ENCODE results near the gene PRKCE. TPM values are rescaled to one million over a fixed set of nuclear protein-coding genes. Genes with fewer than 3 reads are reported as not detected.

Gene PRKCE
- polyA plus RNA-seq, 1 of the 3 experiments (the other 2 are of a cell fraction): 16.3 TPM

- H3K79me2 ChIP-seq (ENCODE audit: insufficient read depth): peaks cover 9% of the 10 kb centered on the region; the same call in 1 of the 2 replicates
- H4K20me1 ChIP-seq (ENCODE audit: insufficient read depth): peaks cover 19% of the 10 kb centered on the region
- WGBS (ENCODE audit: low lambda C conversion rate): 96% methylated on average over 1 of the region's 1 CpG
- no peak overlapping the region for H3K4me3 ChIP-seq (ENCODE audit: low read depth in 2 of 2, low read length in 1 of 2)
- no peak for TF ChIP-seq POLR2AphosphoS5 (IDR thresholded peaks at IDR 0.05; ENCODE audit: low read depth, low read length)
- TF ChIP-seq ELF1 (IDR thresholded peaks at IDR 0.05): no peak
- TF ChIP-seq RXRA (IDR thresholded peaks at IDR 0.05; ENCODE audit: borderline replicate concordance, low read depth): no peak
- TF ChIP-seq USF1 (IDR thresholded peaks at IDR 0.05; ENCODE audit: borderline replicate concordance, low read depth): no peak
- TF ChIP-seq, protein P1, sequence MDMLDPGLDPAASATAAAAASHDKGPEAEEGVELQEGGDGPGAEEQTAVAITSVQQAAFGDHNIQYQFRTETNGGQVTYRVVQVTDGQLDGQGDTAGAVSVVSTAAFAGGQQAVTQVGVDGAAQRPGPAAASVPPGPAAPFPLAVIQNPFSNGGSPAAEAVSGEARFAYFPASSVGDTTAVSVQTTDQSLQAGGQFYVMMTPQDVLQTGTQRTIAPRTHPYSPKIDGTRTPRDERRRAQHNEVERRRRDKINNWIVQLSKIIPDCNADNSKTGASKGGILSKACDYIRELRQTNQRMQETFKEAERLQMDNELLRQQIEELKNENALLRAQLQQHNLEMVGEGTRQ (IDR thresholded peaks at IDR 0.05; ENCODE audit: borderline replicate concordance, low read depth, low read length): no peak
- no peak for TF ChIP-seq FOSL2 (IDR thresholded peaks at IDR 0.05; ENCODE audit: borderline replicate concordance, low read depth)
- no peak for TF ChIP-seq TAF1 (IDR thresholded peaks at IDR 0.05; ENCODE audit: borderline replicate concordance, low read depth, low read length)
- TF ChIP-seq, protein P2, sequence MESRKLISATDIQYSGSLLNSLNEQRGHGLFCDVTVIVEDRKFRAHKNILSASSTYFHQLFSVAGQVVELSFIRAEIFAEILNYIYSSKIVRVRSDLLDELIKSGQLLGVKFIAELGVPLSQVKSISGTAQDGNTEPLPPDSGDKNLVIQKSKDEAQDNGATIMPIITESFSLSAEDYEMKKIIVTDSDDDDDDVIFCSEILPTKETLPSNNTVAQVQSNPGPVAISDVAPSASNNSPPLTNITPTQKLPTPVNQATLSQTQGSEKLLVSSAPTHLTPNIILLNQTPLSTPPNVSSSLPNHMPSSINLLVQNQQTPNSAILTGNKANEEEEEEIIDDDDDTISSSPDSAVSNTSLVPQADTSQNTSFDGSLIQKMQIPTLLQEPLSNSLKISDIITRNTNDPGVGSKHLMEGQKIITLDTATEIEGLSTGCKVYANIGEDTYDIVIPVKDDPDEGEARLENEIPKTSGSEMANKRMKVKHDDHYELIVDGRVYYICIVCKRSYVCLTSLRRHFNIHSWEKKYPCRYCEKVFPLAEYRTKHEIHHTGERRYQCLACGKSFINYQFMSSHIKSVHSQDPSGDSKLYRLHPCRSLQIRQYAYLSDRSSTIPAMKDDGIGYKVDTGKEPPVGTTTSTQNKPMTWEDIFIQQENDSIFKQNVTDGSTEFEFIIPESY (IDR thresholded peaks at IDR 0.05; ENCODE audit: borderline replicate concordance, low read depth): no peak
- no peak for TF ChIP-seq YY1 (IDR thresholded peaks at IDR 0.05; ENCODE audit: low read depth)
- TF ChIP-seq, protein P3, sequence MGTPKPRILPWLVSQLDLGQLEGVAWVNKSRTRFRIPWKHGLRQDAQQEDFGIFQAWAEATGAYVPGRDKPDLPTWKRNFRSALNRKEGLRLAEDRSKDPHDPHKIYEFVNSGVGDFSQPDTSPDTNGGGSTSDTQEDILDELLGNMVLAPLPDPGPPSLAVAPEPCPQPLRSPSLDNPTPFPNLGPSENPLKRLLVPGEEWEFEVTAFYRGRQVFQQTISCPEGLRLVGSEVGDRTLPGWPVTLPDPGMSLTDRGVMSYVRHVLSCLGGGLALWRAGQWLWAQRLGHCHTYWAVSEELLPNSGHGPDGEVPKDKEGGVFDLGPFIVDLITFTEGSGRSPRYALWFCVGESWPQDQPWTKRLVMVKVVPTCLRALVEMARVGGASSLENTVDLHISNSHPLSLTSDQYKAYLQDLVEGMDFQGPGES (IDR thresholded peaks at IDR 0.05; ENCODE audit: low read depth, low read length): no peak
- TF ChIP-seq MXI1 (IDR thresholded peaks at IDR 0.05; ENCODE audit: low read depth, low read length): no peak
- no peak for TF ChIP-seq EZH2phosphoT487 (IDR thresholded peaks at IDR 0.05; ENCODE audit: borderline replicate concordance, low read depth)
- DNase-seq: no peak
- no peaks in the 10 kb centered on the region for H3K9me2 ChIP-seq
- no peaks in the 10 kb centered on the region for H3K9me3 ChIP-seq
- ChIA-PET CTCF (interaction anchor here (0.5 to 2.8 kb wide), 7 partner anchors 12 to 893 kb away, joined by 3 to 12 read pairs (median 4); no protein-coding TSS in a partner anchor), POLR2A (no interaction called here)
- H3K9ac ChIP-seq: no peak overlapping the region
- no peaks in the 10 kb centered on the region for H3K36me3 ChIP-seq (replicated peaks in 1 of 2; ENCODE audit: control insufficient read depth in 1 of 2, insufficient read depth in 2 of 2, low read length in 1 of 2)
- H3K4me1 ChIP-seq (ENCODE audit: control insufficient read depth in 1 of 2, insufficient read depth in 2 of 2, low read depth in 1 of 2, low read length in 1 of 2): peaks cover 17 to 36% of the 10 kb centered on the region in 2 experiments; a peak in 2 of 4 replicates
- no peak overlapping the region for H2AFZ ChIP-seq (ENCODE audit: low read depth)
- no peak overlapping the region for H3K27ac ChIP-seq (ENCODE audit: low read depth in 2 of 2, low read length in 1 of 2)
- H3F3A ChIP-seq (replicated peaks; ENCODE audit: insufficient read depth): peaks cover 33% of the 10 kb centered on the region
- no peaks in the 10 kb centered on the region for H3K27me3 ChIP-seq (ENCODE audit: insufficient read depth)
- no peak overlapping the region for H3K4me2 ChIP-seq
Measured at GRCh38 chr2:45758018-45758417, 106.5 kb downstream of the PRKCE start.

Measured in SK-N-SH (cell line).